Ureter (tissue), 1 donor: ENCODE measurements around the gene NCF1. TPM values are rescaled to one million over a fixed set of nuclear protein-coding genes. Genes with fewer than 3 reads are reported as not detected.
"Not testable (repeated sequence)": the region's sequence is repeated elsewhere in the genome, so short reads cannot be mapped to it uniquely, and the experiment has no call there.

Experiments
- DNase-seq: peaks from one replicate; pipeline ENCODE4 v3.0.0-alpha.2; 2020; ENCODE audit warnings: low spot score
- total RNA-seq: library from RNA; stranded (reverse); gene quantifications from one replicate; pipeline ENCODE4 v1.2.4, GENCODE V29; 2023
- donor health status: DM: yes; HTN: yes; CAD: no.

The NCF1 gene
- total RNA-seq, result 1.9 TPM

DNA sequence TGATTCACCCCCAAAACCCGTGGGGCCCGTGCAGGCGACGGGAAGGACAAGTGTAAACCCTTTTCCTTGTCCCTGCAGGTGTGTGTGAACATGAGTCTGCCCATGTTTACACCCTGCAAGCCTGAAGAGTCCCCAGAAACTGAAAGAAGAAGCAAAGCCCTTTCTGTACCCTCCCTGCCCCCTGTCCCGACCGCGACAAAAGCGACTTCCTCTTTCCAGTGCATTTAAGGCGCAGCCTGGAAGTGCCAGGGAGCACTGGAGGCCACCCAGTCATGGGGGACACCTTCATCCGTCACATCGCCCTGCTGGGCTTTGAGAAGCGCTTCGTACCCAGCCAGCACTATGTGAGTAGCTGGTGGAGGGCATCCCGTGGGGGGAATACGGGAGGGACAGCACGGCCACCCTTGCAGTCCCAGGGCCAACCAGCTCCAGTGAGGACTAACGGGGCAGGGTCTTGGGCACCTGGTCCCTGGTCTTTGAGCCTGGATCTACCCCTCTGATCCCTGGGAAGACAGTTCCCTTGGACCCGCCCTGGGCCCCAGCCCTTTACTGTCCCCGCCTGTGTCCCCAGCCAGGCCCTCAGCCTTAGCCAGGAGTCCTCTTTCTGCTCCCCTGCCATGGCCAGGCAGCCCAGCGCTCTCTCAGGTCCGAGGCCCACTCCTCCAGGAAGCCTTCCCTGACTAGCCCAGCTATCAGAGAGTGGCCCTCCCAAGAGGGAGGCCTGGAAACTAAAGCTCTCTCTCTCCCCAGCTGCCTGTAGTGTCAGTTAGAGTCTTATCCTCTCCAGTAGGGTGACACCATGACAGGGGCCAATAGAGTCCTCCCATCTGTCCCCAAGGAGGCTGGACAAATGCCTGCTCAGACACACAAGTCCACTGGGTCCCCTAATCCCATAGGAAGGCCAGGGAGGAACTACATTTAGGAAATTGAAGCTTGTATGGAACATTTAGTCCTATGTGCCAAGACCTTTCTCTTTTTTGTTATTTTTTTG is at the start of gene NCF1:
Gene NCF1 (plus strand): TSS at position 252 of the 991 bp plus-strand sequence. CDS start 21 bp downstream, at position 273.
- DNase-seq, result not testable (repeated sequence)

DNA sequence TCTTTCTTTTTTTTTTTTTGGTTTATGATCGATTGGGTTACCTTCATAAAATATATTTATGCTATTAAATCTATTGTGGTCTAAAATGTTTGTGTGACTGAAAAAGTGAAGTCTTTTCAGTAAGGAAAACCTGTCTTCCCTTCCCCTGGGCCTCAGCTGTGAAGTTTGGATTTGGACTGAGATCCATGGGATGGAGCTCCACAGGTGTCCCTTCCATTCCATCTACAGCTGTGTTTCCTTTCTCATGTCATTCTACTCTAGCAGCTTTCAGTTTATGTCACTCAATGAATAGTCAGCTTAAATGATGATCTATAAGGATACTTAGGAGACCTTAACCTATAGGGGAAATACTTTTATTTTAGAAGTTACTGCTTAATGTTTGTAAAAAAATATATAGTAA is 48.0 kb upstream of the NCF1 start:
- no peak for DNase-seq

DNA sequence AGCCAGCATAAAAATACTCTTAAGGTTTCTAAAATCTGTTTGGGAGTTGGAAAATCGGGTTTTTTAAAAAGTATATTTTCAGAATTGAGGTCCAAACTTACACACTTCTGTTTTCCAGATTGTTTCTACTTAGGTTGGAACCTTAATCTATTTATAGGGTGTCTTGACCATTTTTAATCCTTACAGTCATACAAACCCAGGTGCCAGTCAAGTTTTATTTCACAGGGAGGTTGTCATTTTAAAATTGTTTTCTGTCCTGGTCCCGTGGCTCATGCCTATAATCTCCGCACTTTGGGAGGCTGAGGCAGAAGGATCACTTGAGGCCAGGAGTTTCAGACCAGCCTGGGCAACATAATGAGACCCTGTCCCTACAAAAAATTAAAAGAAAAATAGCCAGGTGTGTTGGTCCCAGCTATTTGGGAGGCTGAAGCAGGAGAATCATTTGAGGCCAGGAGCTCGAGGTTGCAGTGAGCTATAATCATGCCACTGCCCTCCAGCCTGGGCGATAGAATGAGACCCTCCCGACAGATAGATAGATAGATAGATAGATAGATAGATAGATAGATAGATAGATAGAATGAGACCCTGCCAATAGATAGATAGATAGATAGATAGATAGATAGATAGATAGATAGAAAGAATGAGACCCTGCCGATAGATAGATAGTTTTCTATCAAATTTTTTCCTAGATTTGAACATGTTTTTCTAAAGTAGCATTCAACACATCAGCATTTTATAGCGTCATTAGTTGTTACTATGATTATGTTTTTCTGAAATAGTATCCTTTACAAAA is 47.3 kb upstream of the NCF1 start:
- no peak for DNase-seq

DNA sequence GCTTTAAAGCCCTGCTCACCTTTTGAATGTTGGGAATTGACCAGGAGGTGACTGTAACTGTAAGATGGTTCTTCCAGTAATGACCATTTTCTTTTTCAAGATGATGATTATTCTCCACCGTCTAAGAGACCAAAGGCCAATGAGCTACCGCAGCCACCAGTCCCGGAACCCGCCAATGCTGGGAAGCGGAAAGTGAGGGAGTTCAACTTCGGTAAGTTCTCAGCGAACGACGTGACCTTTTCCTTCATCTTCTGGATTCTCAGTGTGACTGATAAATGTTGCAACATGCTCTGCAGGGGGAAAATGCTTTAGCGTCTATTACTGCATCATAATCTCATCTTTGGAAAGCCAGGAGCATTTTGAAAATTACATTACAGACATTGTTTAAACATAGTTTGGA is 45.1 kb upstream of the NCF1 start:
- not testable (repeated sequence) for DNase-seq

DNA sequence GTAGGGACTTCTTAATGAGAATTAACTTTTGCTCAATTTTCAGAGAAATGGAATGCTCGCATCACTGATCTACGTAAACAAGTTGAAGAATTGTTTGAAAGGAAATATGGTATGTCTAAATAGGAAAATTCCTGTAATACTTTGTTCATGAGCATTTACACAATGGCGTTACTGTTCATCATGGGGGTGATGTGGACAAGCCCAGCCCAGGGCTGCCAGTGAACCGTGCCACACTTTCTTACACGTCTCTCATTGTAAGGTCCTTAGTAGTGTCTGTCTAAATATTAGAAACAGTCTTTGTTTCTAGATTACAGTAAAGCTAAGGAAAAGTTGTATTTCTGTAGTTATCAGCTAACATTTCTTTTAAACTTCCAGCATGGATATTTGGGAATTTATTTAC is 43.6 kb upstream of the NCF1 start:
- DNase-seq, result not testable (repeated sequence)

DNA sequence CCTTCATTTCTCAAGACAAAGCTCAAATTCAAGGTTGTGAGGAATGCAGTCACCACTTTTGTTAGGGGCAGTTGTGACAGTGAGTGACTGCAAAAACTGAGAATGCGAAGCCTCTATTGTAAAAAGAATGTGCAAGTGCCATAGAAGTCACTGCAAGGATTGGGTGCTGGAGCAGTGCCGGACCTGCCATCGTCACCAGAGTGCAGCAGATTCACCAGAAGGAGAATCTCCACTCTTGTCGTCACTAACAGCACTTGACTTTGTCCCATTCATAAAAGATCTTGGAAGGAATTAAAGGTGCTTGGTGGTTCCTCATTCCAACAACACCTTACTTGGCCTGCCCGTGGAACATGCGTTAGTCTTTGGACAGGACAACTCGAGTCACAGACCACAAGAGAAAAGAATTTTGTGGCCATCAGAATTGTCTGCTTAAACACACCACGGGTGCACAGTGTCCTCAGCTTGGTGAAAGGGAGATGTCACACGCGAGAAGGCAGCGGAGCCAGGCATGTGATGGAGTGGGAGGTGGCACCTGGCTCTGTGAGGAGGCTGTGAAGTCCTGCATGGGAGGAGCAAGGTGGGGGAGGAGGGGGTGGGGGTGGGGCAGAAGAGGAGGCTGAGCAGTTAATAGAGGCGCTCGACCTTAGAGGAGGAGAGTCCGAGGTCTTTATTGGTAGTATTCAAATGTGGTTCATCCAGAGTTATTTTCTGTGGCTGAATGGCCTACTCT is 33.7 kb upstream of the NCF1 start:
- DNase-seq, result not testable (repeated sequence)

DNA sequence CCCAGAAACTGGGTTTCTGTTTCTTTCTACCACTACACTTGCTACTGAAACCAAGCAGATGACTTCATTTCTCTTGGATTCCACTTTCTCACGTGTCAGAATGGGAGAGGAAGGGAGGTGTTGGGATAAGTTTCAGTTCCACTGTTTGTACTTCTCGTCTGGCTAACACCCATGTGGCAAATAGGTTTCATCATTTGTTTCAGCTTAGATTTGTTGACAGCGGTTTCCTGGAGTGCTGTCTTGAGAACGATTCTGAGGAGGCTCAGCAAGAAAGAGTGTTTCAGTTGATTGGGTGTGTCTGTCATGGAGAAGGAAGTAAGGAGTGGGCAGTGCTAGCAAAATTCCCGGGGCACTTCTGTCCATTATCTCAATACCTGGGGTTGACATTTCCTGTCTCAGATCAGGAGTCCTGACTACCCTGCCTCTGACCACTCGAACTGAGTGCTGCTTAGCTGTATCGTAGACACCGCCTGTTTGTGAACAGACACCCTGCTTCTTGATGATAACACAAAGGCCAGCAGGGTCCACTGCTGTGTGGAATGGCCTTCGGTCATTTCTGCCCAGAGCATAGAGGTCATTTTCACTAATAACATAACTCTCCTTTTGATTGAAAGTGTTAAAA is 29.8 kb upstream of the NCF1 start:
- not testable (repeated sequence) for DNase-seq

DNA sequence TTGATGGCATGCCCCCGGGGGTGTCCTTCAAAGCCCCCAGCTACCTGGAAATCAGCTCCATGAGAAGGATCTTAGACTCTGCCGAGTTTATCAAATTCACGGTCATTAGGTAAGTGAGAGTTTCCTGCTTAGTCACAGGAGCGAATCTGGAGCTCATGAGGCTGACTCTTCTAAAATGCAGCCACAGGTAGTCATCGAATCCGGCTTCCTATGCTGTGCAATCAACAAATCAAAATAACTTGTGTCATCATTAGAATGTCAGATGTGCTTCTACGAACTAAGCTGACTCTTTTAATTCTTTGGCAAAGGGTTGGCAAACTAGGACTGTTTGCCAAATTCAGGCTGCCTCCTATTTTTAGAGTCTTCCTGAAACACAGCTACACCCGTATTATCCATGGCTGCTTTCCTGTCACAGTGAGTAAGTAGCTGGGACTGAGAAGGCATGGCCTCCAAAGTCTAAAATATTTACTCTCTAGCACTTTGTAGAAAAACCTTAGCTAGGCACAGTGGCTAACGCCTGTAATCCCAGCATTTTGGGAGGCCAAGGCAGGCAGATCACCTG is 19.8 kb upstream of the NCF1 start:
- not testable (repeated sequence) for DNase-seq

DNA sequence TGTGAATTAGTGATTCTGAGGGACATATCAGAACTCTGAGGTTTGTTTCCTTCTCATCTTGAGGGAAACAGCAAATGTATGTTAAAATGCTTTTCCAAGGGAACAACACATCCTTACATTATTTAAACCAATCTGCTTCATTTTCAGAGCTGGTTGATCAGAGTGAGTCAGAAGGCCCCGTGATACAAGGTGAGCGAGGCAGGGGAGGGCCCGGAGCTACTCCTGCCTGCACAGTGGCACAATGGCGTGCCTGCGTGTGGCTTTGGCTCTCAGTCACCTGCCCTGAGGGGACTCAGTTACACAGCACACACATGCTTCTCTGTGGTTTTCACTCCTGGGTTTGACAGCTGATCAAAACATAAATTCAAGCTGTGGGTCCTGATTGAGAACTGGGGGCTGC is 17.1 kb upstream of the NCF1 start:
- not testable (repeated sequence) for DNase-seq

DNA sequence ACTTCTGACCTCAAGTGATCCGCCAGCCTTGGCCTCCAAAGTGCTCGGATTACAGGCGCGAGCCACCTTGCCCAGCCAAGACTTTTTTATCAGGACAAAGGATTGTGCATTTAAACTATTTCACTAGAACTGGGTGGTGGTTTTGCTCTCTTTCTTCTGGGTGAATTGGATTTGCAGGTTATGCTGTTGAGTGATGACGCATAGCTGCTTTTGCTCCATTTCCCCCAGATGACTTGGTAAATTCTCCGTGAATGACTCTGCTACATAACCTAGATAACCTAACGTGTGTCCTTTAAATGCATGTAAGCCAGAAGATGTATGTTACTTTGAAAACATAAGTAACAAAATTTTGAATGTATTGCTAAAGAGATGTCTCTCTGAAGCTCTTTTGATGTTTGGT is 15.5 kb upstream of the NCF1 start:
- DNase-seq, result not testable (repeated sequence)

DNA sequence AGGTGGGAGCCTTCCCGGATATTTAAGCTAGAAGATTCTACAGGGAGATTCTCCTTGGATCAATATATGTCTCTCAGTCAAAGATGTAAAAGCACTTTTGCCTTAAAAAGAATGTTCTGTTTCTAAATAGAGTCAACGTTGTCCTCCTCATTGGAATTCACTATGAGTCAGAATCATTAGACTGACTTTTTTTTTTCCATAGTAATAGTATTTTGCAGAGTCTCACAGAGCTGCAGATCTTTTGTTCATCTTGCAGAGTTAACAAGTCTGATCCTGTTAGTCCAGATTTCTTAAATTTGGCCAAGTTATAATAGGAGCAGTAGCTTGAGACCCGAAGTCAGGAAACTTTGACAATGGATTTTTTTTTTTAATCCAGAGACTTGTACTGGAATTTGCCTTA is 14.8 kb upstream of the NCF1 start:
- not testable (repeated sequence) for DNase-seq

DNA sequence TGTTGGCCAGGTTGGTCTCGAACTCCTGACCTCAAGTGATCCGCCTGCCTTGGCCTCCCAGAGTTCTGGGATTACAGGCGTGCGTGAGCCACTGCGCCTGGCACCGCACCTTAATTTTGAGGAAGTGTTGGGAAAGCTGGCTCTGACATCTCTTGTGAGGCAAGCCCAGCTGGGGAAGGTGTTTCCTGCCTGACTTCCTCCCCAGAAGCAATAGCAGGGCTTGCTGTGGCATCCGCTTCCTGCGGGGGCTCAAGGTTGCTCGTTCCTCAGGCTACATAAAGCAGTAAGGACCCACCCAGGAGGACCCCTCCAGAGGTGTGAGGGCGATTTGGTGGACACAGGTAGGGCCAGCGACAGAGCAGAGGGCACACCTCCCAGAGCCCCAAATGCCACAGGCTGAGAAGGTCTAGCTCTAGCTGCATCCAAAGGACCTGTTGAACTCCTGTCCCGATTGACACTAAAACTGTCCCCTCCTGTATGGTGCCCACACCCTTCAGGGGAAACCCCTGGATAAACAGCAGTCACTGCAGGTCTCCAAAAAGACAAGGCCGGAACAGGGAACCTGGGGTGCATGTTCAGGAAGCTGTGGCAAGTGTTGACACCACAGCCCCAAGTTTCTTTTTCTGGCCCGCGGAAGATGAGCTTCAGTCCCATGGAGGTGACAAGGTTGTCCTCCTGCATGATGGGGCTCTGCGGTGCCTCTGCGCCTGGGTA is 8.4 kb upstream of the NCF1 start:
- not testable (repeated sequence) for DNase-seq

DNA sequence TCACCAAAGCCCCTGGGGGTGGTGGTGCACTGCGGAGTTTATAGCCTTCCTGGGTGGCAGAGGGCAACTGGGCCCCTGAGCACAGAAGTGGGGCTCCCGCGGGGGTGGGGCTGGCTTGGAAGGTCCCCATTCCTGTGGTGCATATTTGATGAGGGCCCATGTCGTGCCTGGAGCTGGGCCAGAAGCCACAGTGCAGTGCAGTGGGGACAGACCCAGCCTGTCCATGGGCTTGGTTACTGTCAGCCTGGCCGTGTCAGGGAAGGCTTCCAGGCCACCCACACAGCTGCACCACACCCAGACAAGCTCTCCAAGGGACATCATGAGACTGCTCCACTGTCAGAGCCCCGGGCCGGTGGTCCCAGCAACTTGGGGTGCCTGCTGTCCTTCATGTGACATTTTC is 7.3 kb upstream of the NCF1 start:
- not testable (repeated sequence) for DNase-seq

DNA sequence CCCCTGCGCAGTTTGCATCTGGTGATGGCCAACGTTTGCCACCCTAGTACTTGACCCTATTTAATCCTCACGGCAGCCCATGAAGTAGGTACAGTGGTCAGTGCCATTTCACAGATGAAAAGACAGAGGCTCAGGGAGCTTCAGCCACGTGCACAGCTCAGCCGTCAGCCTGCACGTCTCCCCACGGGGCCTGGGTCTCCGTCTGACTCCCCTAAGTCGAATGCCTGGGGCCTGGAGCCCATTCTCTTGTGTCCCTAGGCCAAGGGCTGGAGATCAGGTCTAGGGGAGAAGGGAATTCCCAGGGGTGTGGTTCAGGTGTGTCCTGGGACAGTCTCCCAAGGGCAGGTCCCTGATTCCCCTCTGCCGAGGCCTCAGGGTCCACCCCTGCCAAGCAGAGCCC is 6.8 kb upstream of the NCF1 start:
- DNase-seq, result not testable (repeated sequence)

DNA sequence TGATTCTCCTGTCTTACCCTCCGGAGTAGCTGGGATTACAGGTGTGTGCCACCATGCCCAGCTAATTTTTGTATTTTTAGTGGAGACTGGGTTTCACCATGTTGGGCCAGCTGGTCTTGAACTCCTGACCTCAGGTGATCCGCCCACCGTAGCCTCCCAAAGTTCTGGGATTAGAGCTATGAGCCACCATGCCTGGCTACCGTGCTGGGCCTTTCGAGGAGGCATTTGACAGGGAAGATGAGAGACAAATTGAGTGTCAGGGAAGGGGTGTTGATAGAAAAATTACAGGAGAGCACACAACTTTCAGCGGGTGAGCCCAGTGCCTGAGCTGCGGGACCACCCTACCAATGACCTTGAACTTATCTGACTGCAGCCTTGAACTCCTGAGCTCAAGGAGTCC is 3.7 kb upstream of the NCF1 start:
- DNase-seq, result not testable (repeated sequence)

DNA sequence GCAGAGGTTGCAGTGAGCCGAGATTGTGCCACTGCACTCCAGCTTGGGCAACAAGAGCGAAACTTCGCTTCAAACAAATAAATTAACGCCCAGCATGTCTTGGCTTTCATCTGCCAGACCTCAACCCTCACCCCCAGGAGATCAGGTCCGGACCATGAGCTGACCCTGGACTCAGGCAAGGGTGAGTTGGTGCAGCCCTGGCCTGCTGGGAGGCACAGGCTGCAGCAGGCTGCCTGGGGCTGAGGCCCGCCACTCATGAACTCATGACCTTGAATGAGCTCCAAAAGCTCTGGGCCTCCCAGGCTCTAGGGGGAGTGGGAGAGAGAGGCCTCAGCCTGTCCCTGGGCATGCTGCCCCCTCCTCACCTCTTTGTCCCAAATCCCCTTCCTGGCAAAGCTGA is 1.7 kb upstream of the NCF1 start:
- not testable (repeated sequence) for DNase-seq

DNA sequence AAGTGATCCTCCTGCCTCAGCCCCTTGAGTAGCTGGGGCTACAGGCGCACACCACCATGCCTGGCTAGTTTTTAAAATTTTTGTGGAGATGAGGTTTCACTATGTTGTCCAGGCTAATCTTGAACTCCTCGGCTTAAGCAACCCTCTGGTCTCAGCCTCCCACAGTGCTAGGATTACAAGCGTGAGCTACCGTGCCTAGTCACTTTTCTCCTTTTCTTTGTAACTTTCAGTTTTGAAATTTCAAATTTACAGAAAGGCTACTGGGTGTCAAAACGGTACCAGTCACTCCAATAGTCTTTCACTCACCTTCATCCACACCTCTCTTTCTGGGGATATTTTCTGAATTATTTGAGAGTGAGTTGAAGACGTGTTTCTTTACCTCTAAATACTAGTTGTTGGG is 1.3 kb downstream of the NCF1 start:
- not testable (repeated sequence) for DNase-seq

DNA sequence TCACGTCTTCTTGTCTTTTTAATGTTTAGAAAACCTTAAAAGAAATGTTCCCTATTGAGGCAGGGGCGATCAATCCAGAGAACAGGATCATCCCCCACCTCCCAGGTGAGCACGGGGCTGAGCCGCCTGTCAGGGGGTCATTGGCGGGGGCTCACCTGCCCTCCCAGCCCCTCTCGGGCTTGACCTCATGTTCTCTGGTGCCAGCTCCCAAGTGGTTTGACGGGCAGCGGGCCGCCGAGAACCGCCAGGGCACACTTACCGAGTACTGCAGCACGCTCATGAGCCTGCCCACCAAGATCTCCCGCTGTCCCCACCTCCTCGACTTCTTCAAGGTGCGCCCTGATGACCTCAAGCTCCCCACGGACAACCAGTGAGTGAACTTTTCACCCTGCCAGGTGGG is 5.2 kb downstream of the NCF1 start:
- not testable (repeated sequence) for DNase-seq

DNA sequence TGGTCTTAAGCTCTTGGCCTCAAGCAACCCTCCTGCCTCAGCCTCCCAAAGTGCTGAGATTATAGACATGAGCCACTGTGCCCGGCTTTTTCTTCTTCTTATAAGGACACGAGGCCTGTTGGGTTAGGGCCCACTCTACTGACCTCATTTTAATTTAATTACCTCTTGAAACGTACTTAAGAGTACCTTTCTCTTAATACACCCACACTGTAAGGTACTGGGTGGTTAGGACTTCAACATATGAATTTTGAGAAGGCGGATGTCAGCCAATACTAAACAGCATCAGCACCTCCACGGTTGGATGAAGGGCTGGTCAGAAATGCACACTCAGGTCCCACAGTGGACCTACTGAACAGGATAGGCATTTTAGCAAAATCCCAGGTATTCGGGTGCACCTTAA is 7.9 kb downstream of the NCF1 start:
- DNase-seq, result not testable (repeated sequence)

DNA sequence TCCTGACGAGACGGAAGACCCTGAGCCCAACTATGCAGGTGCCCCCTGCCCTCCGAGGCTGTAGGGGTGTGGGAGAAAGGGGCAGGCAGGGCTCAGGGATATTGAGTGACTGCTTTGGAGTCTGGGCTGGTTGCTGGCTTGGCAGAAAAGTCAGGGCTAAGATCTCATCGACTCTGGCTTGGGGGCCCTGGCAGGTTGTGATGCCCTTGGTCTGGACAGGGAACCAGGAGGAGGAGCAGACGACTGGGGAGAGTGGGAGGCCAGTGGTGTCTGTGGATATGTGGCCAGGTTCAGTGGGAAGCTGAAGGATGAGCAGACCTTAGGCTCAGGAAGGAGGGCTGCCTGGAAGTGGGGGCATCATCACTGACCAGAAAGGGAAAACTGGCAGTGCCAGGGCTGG is 9.8 kb downstream of the NCF1 start:
- not testable (repeated sequence) for DNase-seq
